HG02840 (cell line): ENCODE results near the gene GRIA2.
"Not testable (repeated sequence)": the region's sequence is repeated elsewhere in the genome, so short reads cannot be mapped to it uniquely, and the experiment has no call there.

ENCODE experiments used
- ATAC-seq: cut with Tn5 transposase; IDR thresholded peaks from one replicate; pipeline ENCODE4 v1.9.1; 2021; ENCODE audit warnings: mild to moderate bottlenecking, moderate library complexity, moderate number of reproducible peaks; ENCODE audit not compliant: unreplicated experiment, low FRiP score

Gene GRIA2

DNA sequence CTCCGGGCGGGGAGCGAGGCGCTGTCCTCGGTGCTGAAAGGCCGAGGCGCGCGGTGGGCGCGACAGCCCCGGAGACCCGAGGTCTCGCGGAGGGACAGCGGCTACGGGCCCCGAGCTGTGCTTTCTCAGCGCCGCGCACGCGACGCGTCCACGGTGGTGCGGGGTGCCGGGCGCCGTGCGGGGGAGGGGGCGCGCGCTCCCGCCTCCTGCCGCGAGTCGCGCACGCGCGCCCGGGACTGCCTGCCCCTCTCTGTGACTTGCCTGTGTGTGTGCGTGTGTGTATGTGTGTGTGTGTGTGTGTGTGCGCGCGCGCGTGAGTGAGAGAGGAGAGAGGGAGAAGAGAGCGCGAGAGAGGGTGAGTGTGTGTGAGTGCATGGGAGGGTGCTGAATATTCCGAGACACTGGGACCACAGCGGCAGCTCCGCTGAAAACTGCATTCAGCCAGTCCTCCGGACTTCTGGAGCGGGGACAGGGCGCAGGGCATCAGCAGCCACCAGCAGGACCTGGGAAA is at the start of gene GRIA2:
GRIA2 (plus strand) TSS at position 358 of the 511 bp plus-strand sequence. CDS start 315 bp downstream, outside the sequence.
- no peak for ATAC-seq

DNA sequence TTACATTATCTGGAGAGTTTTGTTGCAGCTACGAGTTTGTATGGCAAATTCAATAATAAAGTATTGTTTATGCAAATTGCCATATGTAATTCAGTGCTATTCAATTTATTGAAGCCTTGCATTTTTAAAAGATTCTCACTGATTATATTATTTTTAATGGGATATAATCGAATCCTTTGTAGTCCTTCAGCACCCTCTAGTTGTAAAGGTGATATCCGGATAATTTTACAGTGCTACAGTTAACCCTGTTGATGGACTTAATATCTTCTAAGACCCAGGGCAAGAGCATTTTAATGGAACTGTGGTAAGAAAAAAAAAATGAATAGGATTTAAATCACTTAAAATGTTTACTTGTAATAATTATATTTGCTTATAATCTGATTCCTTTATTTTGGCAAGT is 48.5 kb upstream of the GRIA2 start:
- ATAC-seq = no peak

DNA sequence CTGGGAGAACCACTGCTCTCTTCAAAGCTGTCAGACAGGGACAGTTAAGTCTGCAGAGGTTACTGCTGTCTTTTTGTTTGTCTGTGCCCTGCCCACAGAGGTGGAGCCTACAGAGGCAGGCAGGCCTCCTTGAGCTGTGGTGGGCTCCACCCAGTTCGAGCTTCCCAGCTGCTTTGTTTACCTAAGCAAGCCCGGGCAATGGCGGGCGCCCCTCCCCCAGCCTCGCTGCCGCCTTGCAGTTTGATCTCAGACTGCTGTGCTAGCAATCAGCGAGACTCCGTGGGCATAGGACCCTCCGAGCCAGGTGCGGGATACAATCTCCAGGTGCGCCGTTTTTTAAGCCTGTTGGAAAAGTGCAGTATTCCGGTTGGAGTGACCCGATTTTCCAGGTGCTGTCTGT is 40.3 kb upstream of the GRIA2 start:
- not testable (repeated sequence) for ATAC-seq

DNA sequence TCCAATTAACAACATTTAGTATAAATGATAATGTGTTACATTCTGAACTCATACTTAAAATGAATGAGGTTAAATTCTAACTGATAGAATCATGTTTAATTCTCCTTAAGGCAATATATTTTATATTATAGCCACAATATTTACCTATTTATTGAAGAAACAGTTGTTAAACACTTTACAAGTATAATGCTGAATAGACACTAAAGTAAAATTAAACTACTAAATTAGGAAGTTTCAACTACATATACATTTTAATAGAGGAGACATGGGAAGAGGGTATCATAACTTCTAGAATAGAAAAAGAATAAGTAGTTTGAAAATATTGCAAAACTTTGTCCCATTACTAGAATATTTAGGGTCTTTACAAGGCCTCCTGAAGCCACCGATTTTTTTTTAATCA is 36.2 kb upstream of the GRIA2 start:
- ATAC-seq = no peak

DNA sequence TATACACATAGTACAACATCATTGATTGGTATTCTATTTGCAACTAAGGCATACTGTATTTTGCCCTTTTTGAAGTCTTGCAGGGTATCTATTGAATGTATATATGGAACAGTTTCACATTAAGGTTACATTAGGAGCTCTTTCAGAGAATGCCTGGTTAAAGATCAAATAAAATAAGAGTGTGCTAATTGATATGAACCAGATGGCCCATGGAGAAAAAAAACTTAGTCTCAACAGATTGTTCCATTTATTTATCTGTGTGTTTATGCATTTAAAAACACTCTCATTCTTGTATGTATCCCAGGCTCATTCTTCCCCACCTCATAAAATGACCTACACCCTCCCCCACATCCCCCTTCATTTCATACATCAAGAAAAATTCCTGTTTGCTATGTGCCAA is 35.2 kb upstream of the GRIA2 start:
- no peak for ATAC-seq

DNA sequence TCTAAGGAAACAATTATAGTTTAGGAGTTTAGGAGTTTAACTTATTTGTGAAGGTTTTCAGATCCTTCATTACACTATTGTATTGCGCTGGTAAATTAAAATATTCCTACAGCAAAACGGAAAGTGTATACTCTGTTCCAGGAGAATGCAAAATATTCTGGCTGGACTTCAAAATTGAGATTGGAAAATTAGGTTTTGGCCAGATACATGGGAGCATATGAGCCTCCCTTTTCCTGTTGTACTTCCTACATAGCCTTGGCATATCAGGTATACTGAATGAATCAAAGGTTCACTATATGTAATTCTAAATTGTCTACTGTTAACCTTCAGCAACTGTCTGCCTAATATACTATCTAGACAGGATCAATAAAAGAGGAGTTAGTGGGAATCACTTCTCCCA is 25.2 kb upstream of the GRIA2 start:
- ATAC-seq = no peak

DNA sequence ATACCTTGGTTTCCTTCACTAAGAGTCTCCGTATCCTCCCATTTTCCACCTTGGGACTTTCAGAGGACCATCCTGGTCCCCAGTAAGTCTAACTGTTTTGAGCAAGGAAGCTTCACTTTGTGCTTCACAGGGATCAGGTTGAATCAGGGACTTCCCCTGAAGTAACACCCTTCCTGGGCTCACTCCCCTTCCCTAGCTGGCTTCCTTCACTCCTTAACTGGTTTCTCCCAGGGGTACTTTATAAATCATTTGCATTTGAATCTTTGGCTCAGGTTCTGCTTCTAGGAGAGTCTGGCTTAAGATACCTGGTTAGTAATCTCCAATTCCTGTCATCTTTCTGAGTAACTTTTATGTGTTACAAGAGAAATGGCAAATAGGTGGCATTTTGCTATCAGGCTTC is 24.5 kb upstream of the GRIA2 start:
- no peak for ATAC-seq

DNA sequence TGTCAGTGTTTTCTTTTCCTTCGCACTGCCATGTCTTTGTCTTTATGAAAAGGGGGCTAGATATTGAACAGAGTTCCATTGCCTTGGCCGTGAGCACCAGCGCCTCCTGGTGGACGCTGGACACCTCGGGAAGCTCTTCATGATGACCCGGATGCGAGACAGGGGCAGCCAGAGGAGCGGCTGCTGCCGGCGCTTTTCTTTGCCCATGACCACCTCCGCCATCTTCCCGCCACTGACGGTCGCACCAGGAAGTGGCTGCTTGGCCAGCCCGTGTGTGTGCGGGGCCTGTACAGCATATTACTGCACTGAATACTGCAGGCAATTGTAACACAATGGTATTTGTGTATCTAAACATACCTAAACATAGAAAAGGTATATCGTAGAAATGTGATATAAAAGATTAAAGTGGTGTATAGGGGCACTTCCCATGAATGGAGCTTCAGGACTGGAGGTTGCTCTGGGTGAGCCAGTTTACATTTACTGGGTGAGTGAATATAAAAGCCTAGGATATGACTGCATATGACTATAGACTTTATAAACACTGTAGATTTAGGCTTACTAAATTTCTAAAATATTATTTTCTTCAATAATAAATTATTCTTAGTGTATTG is 15.8 kb upstream of the GRIA2 start:
- no peak for ATAC-seq

DNA sequence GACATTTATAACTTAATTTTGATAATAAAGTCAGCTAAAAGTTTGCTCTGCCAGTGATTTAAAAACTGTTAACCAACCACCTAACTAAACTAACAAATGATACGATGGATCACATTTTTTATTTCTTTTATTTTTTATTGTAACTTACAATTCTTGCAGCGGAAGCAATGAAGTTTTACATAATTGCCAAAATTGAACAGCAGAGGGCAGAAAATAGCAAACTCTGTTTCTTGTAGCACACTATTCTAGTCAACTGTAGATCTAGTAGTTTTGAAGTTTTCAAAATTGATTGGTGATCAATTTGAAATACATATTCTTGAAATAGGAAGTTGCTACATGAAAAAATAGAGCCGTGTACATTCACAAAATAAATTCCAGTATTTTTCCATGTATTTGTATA is 2.8 kb upstream of the GRIA2 start:
- ATAC-seq = no peak

DNA sequence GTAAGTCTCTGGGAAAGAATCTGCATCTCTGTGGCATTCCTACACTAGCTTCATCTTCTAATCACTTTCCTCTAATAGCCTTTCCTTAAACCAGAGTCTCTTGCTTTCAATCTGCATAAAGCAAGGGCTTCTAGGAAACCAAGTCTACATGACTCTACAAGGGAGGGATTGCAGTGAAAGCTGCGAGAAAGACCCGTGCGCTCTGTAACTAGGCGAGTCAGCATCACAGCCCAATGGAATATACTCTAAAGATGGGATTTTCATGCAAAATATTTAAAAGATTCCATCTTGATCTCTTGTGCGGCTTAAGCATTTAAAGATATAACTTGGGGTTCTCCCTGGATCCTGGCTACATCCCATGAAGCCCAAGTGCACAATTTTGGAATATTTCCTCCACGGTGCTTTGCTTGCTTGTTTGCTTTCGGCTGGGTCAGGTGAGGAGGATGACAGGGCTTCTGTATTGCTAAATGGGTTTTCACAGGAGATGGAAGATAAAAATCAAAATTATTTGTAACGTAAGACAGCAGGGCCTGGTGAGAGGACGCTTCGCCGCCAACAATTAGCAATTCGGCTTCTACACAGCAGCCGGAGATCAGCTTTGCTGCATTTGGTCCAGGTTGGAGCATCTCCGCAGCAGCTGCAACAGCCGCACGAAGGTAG is 687 bp upstream of the GRIA2 start:
- ATAC-seq = no peak

DNA sequence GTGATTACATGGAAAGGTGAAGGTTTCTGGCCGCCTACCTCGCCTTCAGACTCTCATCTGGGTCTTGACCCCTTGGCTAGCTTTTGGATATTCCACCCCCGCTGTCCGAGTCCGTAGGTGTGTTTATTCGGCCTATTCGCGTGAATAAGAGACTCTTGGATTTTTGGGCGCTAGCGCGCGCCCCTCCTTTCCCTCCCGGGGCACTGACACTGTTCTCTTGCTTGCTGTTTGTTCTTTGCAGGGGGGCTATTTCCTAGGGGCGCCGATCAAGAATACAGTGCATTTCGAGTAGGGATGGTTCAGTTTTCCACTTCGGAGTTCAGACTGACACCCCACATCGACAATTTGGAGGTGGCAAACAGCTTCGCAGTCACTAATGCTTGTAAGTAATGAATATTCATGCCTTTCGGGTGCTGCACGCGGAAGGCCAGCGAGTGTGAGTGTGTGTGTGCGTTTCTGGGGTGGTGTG is 932 bp downstream of the GRIA2 start:
- no peak for ATAC-seq

DNA sequence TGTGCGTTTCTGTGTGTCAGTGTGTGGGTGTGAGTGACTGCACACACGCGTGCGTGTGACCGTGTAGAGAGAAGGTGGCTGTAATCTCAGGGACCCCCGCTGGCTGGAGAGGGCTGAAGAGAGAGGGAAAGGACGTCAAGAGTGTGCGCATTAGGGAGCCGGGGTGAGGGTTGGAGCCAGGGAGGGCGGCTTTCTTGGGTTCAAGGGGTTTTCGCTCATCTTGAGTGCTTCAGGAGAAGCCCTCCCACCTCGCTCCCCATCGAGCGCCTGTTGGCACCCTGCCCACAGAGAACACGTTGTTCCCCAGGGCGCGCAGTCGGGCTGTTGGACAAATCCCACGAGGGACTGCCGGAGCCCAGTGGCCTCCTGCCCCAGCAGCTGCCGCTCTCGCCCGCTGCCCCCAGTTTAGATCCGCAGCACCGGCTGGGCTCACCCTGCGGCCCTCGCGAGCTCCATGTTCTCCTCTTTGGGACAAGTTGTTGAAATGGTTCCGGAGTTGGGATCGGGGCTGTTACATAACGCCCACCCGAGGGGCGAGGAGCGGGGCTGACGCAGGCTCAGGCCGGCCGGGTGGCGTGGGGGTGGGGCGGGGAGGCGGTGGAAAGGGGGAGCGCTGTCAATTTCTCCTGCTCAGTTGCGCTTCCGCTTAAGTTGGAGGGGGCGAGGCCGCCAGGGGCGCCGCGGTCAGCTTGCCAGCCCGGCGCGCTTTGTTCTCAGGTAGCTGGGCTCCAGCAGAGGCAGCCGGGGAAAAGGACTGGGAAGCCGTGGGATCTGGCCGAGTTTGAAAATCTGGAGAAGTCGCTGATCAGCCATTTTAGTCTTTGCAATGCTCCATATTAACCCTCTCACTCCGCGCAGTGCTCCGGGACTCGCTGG is 1.6 kb downstream of the GRIA2 start:
- ATAC-seq = no peak

DNA sequence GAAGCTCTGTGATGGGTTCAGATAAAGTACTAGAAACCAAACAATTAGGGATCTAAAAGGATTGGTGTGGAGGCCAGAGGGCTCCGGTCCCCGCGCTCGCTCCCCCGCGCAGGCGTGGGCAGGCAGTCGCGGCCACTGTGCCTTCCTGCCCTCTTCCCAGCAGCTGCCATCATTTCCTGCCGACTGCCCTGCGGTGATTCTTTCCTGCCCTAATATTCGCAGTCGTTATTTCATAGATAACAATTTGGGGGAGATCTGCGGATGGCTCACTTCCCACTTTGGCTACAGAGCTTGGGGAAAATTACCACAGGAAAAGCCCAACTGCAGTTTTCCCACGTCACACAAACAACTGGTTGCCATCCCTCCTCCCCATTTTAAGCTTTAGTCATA is 2.2 kb downstream of the GRIA2 start:
- ATAC-seq = no peak

DNA sequence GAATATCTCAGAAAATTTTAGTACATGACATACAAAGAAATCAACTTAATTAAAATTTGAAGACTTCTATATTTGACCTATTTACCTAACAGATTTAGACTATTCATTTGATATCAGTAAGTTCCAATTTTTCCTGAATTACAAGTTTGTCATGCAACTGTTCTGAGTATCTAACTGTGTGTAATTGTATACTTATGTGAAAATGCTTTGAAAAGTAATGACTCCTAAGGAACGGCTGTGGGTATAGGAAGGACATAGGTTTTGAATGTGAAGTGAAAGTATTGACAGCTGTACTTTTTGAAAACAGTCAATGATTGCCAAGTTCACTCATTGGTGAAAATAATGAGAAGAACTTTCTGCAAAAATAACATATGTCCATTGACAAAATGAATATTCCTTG is 2.9 kb downstream of the GRIA2 start:
- ATAC-seq = no peak

DNA sequence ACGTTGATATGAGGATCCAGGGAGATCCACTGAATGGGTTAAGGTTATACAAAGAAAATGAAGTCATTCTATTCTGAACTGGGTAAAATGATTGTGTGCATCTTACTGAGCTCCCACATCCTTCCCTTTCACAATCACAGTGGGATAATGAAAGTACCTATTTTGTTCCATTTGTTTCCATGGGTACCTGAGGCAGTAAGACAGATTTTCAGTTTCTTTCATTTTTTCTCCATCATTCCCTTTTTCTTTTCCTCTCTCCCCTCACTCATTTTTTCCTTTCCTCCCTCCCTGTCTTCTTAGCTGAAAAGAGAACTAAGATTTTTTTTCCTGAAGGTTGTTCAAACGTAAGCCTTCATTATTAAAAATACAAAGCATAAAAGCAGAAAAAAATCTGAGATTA is 4.6 kb downstream of the GRIA2 start:
- ATAC-seq = no peak

DNA sequence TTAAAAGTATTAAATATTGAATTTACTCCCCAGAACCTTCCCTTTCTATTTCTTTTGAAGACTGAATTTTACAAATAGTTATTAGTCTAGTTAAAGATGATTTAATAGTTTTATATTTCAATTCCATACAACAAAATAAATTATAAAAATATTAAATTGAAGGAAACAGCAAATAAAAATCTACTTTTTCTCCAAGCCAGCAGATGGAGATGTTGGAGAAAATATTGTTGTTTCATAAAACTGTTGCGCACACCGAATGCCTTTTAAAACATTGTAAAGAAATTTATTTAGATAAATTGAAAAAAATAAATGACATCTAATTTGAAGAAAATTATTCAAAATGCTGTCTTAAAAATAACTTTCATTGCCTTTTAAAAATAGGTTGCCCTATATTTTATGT is 5.5 kb downstream of the GRIA2 start:
- no peak for ATAC-seq

DNA sequence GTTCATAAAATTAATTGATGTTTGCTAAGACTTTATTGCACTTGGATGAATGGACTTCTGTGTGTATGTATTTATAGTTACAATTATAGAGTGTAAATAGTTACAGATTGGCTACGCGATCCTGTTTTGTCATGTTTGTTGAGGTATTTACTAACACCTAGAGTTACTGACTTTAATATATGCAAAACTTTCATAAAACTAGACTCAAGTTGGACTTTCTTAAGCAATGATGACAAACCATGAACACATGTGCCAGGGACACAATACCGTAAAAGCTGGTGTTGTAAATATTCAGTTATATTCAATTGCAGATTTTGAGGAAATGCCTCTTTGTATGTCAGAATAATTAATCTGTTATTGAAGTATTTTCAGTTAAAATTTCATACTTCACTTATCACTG is 6.1 kb downstream of the GRIA2 start:
- ATAC-seq = no peak

DNA sequence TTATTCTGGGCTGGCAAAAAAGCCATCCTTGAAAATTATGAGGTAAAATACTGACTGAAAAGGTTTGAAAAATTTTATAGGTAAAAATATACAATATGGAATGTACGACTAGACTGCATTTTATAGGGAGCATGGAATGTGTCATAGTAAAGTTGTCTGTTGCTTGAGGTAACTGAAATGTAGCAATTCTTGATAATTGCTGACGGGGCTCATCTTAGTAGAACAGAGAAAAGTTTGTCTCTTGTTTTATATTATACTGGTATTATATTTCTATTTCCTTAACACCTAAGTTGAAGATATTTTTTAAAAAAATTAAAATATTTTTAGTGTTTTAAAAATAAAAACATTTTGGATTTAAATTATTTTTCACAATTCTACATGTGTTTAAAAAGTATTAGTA is 11.0 kb downstream of the GRIA2 start:
- no peak for ATAC-seq

DNA sequence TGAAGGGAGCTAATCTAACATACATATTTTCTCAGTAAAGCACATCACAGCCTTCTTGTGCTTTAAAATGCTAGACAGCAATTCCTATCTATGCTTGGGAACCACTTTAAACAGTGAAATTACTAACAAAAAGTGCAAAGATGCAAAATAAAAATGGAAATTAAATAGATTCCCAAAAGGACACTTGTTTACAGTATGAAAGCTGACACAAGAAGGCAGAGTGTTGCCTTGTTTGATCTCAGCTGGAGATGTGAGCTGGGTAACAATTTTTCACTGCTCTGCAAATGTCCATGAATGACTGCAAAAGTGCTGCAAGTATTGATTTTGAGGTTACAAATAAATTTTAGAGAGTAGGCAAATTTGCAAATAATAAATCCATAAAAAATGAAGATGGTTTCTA is 22.3 kb downstream of the GRIA2 start:
- no peak for ATAC-seq

DNA sequence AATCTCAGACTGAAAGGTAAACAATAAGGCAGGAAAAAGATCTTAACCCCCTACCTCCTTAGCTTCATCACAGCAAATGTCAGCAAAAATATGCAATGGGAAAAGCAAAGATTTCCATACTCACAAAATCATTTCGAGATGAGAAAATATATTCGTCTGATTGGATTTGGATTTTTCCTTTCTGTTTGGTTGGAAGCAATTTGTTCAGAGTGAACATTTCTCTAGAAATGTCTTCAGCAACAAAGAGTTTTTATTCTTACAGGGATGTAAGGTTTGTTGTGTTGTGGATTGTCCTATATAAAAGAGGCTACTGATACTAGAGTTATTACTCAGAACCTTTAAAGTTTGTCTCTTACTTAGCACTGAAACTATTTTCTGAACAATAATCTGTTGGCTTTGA is 23.8 kb downstream of the GRIA2 start:
- no peak for ATAC-seq

DNA sequence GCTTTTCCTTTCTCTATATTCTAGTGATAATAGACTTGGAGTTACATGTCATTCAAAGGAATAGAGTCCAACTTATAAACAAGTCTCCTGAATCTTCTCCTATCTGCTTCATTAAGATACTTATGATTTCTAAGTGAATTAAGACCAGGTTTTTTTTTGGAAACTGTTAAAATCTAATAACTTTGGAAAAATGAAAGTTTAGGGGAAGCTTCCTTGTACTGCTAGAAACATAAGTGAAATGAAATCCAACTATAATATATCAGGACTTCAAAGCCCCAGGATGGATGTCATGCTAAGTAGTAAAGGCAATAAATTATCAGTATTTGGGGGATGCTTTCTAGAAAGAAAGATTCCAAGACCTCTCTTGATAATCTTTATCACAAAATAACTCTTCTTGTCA is 24.8 kb downstream of the GRIA2 start:
- ATAC-seq = no peak
